Activated CD4-positive, alpha-beta T cell treated with anti-CD3 and anti-CD28 coated beads, Interleukin-2, amount 50 U/mL, for 1 hour (primary cell): ENCODE data around the gene MIER2.

Experiments
- DNase-seq: peaks from one replicate; pipeline ENCODE4 v3.0.0-alpha.2; 2020

MIER2 gene

DNA sequence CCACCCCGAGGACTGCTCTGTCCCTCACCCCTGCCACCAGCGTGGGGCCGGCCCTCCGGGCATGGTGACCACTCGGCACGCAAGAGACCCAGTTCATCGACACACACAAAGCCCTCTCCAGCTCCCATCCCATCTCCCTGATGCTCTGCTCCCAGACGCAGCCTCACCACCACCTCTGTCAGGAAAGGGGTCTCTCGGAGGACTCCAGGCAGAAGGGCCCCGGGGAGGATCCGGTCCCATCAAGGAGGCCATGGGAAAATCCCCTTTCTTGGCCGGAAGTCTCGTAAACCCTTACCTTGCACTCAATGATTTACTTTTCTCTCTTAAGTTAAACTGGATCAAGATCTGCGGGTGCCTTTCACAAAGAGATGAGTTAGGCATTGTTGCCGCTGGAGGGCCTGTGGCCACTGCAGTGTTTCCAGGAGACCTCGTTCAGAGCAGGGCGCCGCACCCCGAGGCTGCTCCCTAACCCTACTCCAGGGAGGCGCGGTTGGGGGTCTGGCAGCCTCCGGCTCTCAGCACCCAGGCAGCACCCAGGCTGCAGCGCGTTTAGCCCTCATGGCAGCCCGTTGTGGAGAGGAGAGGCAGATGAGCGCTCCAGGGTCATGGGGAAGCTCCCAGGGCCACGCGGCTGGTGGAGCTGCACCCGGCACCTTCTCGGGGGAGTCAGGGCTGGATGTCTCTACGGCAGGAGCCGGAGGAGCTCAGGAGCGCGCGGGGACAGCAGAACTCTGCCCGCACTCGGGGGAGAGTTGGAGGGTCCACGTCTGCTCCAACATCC lies 33.4 kb upstream of the MIER2 start:
- no peak for DNase-seq

DNA sequence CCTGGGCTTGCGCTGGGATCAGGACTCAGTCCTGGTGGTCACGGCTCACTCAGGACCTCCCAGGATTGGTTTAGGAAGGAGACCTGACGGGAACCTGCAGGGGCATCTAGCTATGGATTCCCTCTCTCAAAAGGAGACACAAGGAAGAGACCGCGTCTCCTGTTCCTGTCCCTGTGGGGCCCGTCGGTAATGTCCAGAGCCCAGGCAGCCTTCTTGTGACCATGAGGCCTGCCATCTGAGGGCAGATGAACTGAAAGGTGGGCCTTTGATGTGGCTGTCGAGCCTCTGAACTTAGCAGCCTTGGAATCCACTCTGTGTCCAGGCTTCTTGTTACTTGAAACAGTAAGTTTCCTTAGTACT lies 31.5 kb upstream of the MIER2 start:
- no peak for DNase-seq

DNA sequence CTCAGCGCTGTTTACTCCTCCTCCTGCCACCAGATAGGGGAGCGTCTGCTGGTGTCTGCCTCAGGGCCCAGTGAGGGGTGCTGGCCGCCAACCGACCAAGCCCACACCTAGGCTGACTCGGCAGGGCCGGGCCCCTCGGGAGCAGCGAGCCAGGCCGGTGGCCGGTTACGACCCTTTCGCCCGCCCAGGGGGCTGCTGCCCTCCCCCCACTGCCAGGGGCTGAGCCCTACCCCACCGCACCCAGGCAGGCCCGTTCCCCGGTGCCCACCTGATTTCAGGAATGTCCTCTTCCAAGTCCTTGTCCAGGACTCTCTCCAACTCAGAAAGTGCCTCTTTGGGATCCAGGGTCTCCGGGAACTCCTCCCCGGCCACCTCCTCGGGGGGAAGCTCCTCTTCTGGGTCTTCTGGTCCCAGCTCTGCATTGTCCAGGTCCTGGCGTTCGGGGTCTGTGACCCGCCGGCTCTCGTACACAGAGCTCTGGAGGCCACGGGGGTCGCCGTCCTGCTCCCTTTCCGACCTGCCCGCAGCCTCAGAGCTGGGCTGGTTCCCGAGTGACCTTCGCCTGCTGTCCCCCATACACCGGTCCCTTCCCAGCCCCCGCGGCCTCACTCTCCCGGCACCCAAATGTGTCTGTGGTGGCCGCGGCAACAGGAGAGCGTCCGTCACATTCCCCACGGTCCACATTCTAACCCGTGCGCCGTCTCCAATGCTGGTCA lies 31.0 kb upstream of the MIER2 start:
- no peak for DNase-seq

DNA sequence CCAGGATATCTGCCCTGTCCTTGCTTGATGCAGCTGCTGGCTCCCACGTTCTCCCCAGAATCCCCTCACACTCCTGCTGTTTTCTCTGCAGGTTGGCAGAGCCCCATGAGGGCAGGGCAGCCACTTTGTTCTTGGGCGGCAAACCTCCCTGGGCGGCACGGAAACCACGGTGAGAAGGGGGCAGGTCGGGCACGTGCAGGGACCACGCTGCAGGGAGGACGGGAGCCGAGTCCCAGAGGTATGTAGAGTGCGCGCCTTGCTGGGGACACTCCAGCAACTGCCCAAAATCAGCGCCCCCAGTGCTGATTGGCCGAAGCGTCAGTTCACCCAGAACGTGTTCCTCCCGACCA lies 30.3 kb upstream of the MIER2 start:
- no peak for DNase-seq

DNA sequence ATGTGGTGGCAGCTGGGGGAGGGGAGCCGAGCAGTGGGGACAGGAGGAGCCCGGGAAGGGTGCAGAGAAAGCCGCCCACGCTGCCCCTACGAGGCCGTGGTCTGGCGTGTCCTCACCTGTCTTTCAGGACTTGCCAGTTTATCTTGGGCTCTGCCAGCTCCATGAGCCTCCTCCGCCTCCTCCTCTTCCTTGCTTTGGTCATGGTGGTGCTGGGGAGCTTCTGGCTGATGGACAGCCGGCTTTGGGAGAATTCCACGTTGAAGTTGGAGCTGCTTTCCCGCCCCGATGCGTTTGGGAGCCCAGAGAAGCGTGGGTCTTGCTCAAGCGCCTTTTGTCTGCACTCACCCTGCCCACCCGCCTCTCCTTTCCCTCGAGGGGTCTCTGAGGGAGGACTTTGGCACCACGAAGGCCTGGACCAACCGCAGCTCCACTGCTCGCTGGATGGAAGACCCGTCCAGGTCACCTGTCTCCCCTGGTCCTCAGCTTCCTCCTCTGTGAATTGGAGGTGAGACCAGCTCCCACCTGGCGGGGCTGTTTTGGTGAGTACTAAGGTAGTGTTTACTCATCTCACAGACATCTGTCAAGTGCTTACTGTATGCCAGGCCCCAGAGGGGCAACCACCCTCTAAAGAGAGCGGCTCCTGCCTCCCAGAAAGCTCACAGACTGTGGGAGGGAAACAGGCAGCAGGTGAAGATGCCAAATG lies 29.7 kb upstream of the MIER2 start:
- no peak for DNase-seq

DNA sequence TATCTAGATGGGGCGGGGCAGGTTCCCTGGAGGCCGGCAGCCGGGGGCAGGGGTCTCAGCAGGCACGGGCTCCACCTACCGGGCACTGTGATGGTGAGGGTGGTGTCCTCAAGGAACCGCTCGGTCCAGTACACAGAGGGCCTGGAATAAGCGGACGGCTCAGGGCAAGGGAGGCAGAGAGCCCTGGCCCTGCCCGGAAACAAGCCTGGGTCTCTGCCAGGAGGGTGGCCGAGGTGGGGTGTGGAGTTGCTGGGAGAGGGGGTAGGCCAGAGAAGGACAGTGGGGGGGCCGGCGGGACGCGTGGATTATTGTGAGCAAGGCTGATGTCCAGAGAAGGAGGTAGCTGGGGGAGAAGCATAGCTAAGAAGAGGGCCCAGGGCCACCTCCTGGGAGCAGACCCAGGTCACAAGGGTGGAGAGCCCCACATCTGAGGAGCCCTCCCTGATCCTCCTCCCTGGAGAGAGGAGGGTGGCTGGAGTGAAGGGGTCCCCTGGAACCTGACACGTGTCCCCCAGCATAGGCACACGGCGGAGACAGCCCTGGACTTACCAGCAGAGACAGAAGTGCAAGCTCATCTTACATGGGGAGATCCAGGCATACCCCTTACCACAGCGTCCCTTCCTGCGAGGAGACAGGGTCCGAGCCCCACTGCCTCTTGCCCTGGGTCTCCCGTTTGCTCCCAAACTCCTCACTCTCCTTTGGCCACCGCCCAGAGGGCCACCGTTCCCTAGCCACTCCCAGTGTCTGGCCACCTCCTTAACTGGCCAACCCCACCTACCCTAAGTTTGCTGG lies 29.0 kb upstream of the MIER2 start:
- no peak for DNase-seq

DNA sequence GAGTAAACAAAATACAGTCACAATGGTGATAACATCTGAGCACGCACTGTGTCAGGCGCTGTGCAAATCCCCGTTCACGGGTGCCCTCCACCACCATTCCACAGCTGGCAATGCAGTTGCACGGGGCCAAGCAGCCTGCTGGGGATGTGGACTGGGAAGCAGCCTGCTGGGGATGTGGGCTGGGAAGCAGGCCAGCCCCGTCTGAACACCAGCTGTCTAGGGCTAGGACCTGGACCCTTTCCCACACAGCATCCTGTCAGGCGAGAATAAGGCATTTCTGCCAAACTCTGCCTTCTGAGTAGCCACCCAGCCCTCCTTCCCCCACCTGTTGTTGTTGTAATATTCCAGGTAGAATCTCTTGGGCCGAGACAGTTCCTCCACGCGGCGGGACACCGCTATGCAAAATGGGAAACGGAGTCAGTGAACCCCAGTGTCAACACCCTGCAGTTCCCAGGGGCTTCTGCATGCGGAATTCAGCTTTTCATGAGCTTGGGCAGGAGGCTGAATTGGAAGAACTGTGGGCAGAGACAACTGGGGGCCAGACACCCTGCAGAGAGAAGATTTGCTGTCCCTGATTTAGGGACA lies 27.8 kb upstream of the MIER2 start:
- no peak for DNase-seq

DNA sequence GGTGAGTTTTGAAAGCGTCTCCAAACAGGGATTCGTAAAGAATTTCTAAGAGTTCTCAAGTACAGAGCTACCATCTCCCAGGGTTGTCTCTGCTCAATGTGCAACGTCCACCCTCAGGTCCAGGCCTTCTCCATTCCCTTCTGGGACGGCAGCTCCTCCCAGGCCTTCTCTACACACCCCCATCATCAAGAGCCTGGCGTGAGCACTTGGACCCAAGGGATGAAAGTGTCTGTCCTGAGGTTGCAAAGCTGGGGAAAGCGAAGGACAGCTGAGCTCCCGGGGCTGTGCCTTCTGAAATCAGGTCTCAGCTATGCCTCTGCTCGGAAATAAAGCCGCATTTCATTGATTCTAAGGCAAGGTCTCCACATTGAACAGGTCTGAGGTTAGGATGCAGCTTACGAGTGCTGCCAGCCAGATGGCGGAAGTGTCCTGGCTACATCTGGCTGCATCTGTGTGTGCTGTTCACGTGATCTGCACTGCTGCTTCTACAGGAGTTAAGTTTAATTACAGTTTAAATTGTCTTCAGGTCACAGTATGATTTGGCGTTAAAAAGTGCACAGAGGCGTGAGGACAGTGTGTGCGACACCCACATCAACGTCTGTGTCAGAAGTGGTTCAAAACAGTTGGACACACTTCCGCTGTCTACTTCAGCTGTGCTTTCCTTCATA lies 27.0 kb upstream of the MIER2 start:
- no peak for DNase-seq

DNA sequence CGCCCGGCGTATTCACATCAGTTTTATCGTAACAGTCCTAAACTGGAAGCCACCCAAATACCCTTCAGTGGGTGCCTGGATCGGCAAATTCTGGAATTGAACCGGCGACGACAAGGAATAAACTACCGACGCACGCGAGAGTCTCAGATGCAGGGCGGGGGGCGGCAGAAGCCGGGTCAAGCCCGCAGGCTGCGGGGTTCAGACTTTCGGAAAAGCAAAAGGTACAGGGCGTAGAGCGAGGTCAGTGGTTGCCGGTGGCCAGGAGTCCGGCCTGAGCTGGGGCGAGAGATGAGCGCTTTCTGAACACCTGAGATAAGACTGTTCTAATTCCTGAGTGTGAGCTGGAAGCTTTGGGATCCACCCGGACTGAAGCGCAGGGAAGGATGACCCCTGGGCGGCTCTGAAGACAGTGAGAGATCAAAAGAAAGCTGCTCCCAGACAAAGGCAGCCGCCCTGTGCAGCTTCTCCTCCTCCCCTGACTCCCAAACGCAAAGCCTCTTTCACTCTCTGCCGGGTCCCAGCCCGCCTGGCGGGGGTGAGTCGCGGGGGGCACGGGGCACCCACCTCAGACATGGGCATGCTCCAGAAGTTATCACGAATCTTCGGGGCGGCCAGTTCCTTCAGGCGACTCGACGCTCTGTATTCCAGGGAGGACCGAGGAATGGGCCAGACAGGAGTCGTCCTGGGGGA lies 26.2 kb upstream of the MIER2 start:
- no peak for DNase-seq

DNA sequence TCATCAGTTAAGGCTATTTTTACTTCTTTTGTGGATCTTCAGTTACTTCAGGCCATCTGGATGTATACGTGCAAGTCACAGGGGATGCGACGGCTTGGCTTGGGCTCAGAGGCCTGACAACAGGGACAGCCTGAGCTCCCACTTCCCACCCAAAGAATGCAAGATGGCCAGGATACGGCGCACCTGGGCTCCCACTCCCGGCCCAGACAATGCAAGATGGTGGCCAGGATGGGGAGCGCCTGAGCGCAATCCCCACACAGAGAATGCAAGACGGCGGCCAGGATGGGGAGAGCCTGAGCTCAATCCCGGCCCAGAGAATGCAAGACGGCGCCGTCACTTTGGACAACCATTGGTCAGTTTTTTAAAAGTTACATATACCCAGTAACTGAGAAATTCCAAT lies 25.3 kb upstream of the MIER2 start:
- no peak for DNase-seq

DNA sequence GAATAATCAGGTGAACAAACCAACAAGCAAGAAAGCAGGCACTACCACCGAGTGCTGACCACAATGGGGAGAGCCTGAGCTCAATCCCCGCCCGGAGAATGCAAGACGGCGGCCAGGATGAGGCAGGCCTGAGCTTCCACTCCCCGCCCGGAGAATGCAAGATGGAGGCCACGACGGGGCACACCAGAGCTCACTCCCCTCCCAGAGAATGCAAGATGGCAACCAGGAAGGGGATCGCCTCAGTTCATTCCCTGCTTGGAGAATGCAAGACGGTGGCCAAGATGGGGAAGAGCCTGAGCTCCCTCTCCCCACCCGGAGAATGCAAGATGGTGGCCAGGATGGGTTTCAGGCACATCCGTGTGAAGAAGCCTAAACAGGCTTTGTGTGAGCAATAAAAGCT lies 24.7 kb upstream of the MIER2 start:
- DNase-seq, result no peak

DNA sequence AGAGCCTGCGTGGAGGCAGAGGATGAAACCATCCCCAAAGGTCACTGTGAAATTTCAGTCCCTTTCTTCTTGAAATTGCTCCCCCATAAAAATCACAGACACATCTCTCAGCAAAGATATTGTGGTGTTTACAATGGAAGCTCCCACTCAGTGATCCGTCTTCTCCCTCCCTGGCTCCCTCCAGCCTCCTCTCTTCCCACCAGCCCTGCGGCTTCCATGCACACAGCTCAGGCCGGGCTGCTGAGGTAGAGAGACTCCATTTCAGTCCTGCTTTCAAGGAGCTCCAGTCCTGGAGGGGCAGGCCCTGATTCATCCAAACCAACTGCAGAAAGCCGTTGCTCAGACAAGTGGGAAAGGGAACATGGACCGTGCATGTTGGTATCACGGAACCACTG lies 24.0 kb upstream of the MIER2 start:
- DNase-seq, result no peak

DNA sequence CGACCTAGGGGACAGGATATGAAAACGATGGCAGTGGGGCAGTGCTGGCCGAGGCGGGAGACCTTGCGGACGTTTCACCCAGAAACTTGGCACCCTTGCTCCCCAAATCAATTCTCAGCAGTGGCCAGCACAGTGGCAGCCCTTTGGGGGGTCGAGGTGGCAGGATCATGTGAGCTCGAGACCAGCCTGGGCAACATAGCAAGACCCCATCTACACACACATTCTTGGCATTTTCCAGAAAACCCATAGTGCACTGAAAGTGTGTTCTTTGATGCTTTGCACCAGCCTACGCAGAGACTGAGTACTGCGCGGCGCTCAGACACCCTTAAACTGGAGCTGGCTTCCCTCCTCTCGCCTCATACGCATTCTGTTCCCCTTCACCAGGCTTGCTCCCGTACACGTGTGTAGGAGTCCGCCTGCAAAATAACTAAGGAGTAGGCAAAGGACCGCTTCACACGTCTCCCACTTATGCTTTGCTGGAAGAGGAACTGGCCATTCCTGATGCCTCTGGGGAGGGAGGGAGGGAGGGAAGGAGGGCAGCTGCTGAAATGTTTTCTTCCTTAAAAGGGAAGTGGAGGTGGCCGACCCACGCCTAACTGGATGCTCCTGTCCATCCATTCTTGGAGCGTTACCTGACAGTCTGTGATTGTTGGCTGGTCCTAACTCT lies 23.5 kb upstream of the MIER2 start:
- no peak for DNase-seq

DNA sequence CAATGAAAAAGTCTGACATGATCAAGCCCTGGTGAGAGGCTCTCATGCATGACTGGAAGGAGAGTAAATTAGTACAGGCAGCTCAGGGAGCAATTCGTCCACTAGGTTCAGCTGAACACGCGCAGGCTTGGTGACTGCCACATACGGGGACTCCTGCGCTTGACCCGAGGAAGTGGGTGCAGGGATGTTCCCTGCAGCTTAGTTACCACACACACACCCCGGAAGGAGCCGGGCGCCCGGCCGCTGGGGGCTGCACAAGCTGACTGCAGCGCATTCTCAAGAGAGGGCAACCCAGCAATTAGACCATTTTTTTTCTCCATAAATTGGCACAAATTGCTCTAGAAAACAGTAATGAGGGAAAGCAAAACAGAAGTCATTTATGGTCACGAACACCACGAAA lies 23.0 kb upstream of the MIER2 start:
- DNase-seq, result no peak

DNA sequence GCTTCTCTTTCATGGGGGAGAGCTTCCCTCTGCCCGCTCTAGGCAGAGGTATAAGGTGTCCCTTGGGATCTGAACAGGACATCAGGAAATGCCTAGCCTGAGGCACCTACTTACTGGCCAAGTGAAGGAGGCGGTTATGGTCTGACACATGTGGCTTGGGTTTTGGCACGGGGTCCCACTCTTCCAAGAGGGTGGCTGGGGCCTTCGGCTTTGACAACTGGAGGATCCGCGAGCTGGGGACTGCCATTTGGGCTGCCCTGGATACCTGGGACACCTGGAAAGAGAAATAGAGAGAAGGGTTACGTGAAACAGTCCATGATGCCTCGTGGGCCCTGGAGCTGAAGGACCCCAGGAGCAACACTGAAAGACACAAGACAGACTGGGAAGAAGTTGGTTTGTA lies 22.4 kb upstream of the MIER2 start:
- no peak for DNase-seq

DNA sequence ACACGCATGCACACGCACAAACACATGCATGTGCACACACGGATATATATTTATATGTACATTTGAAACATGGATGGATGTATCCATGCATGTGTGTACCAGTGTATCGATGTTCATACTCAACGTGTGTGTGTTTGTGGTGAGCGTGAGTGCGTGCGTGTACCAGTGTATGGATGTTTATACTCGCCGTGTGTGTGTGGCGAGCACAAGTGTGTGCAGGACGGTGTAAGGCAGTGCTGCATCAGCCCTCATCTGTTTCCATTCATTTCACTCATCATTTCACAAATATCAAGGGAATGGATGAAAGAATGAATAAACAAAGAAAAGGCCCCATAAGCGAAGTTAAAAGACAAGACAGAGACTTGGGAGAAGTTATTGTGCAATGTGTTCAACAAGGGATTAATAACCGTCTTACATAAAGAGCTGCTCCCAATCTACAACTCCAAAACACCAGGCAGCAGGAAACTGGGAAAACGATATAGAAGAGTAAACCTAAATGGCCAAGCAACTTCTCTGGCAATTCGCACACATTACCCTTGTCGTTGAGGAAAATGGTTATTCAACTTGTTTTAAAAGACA lies 21.7 kb upstream of the MIER2 start:
- no peak for DNase-seq

DNA sequence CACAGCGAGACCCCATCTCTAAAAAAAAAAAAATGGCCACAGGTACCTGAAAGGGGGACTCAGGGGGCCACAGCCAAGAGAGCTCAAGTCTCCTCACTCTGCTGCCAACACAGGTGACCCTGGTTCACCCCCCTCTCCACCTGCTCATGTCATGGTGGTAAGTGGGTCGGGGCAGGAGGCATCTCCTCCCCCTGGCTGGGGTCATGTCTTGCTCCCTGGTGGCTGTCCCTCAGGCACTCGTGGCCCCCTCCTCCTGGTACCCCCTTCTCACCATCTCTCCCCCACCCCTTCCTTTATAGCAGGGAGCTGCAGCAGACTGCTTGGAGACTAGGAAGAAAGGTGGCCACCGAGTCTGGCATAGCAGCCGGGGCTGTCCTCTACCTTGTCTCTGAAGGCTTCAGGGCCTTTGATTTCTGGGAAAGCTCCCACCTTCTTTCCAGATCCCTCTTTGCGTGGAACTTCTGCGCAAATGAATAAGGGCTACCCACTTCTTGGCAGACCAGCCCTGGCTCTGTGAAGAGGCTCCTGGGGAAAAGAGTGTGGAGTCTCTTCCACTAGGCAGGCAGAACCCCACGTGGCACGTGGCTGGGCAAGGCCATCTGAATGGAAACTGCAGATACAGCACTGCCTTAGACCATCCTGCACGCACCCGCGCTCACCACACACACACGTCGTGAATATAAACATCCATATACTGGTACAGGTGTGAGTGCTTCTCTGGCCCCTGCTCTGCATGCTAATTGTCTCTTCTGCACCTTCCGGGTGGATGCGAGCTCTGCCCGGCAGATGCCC lies 20.1 kb upstream of the MIER2 start:
- DNase-seq, result no peak

DNA sequence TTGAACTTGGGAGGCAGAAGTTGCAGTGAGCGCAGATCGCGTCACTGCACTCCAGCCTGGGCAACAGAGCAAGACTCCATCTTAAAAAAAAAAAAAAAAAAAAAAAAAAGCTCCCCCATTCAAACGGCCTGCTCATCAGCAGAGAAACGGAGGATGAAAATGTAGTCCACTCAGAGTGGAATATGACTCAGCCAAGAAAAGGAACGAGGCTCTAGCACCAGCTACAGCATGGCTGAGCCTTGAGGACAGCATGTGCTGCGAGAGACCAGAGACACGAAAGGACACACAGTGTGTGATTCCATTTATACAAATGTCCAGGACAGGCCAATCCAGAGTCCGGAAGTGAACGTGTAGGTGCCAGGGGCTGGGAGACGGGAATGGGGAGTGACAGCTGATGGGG lies 18.1 kb upstream of the MIER2 start:
- DNase-seq, result no peak

DNA sequence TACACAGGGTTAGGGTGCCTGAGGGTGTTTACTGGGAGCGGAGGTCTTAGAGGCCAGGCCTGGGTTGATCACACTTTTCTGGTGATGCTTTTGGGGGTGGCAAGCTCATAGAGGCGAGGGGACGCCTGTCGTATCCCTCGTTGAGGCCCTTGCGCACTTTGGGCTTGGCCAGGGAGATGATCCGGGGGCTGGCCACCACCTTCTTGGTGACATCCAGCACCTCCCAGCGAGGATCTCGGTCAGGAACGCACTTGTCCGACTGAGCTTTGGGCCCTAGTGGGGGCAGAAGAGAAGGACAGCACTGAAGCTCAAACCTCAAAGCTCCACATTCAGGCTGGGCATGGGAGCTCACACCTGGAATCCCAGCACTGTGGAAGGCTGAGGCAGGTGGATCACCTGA lies 17.6 kb upstream of the MIER2 start:
- DNase-seq, result no peak

DNA sequence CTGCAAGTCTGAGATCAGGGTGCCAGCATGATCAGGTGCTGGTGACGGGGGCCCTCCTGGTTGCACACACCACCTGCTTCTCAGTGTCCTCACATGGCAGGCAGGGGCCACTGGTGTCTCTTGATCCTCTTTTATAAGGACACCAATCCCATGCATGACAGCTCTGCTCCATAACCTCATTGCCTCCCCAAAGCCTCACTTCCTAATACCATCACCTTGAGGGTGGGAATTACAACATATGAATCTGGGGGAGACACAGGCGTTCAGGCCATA lies 15.0 kb upstream of the MIER2 start:
- no peak for DNase-seq
